Suprapubic skin (tissue), 4 donors: ENCODE data around the gene LGALS1. TPM values are rescaled to one million over a fixed set of nuclear protein-coding genes. Genes with fewer than 3 reads are reported as not detected.

Experiments used
- DNase-seq, 2 donors: peaks; one replicate each; pipeline ENCODE4 v3.0.0-alpha.2; 2019; ENCODE audit warnings: low spot score in 2 of 2
- H3K27ac ChIP-seq: fragments of 200-600 bp; sonication (generic); one replicate; pipeline ENCODE4 v1.5.1; 2019
- H3K27me3 ChIP-seq: fragments of 200-600 bp; sonication (generic); one replicate; pipeline ENCODE4 v1.5.1; 2019
- H3K36me3 ChIP-seq: fragments of 200-600 bp; sonication (generic); one replicate; pipeline ENCODE4 v1.5.1; 2019
- H3K4me1 ChIP-seq: fragments of 200-600 bp; sonication (generic); one replicate; pipeline ENCODE4 v1.5.1; 2019
- H3K4me3 ChIP-seq: fragments of 200-600 bp; sonication (generic); one replicate; pipeline ENCODE4 v1.5.1; 2019; ENCODE audit warnings: mild to moderate bottlenecking
- H3K9me3 ChIP-seq: fragments of 200-600 bp; sonication (generic); one replicate; pipeline ENCODE4 v1.5.1; 2019
- EP300 ChIP-seq: sonication (generic); formaldehyde crosslinking; IDR thresholded peaks from one replicate; pipeline ENCODE4 v1.6.1; 2017; ENCODE audit warnings: antibody characterized with exemption
- POLR2A ChIP-seq, 2 donors: fragments of 450-650 bp; IDR thresholded peaks; one replicate each; pipeline ENCODE4 v1.6.1; 2017; ENCODE audit warnings: antibody characterized with exemption in 2 of 2, mild to moderate bottlenecking in 2 of 2, moderate library complexity in 2 of 2
- POLR2AphosphoS5 ChIP-seq, 3 donors: sonication (generic); formaldehyde crosslinking; IDR thresholded peaks; one replicate each; pipeline ENCODE4 v1.6.1; 2017; ENCODE audit warnings: antibody characterized with exemption in 3 of 3
- WGBS: methylation state at CpG from one replicate; pipeline ENCODE4 v1.1.5; 2018; 5-methylcytosine and 5-hydroxymethylcytosine counted together
- total RNA-seq, 4 donors: library from RNA; depleted of rRNA; stranded (reverse); fragments of >200 nt; gene quantifications; one replicate each; pipeline ENCODE4 v1.1.0, GENCODE V29; 2016
- TF ChIP-seq, protein P1 (sequence below), 2 donors: fragments of 200-600 bp in 1 of 2; fragments of 450-650 bp in 1 of 2; sonication (generic) in 1 of 2; IDR thresholded peaks; one replicate each; pipeline ENCODE4 v1.5.1; 2016 to 2019; ENCODE audit warnings: antibody characterized with exemption in 2 of 2, mild to moderate bottlenecking in 1 of 2, moderate library complexity in 1 of 2

Gene LGALS1
- total RNA-seq, 4 donors from 2014 or later: 138 to 277 (median 207) TPM

DNA sequence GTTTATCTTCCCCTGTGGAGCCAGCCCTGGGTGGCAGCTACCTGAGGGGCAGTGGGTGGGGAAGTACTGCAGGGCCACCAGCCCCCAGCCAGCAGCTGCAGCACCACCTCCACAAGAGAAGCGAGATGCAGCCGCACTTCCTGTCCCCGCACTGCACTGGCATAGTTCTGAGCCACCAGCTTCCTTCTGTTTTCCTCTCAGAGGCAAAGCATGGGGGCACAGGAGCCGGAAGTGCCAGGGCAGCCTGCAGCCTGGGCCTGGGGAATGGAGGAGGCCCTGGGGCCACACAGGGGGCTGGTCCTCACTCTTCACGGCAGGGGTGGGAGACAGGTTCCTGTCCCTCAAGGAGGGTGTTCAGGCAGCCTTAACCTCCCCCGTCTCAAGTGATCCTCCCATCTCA, 47.9 kb upstream of the LGALS1 start:
- WGBS: 71% methylated on average over 1 of the region's 6 CpGs

GRCh38 chr22:37628830-37629229, 46.6 kb upstream of the LGALS1 start:
- H3K27ac ChIP-seq: no peak overlapping the region
- peaks cover 35% of the 10 kb centered on the region for H3K36me3 ChIP-seq
- TF ChIP-seq, protein P1, sequence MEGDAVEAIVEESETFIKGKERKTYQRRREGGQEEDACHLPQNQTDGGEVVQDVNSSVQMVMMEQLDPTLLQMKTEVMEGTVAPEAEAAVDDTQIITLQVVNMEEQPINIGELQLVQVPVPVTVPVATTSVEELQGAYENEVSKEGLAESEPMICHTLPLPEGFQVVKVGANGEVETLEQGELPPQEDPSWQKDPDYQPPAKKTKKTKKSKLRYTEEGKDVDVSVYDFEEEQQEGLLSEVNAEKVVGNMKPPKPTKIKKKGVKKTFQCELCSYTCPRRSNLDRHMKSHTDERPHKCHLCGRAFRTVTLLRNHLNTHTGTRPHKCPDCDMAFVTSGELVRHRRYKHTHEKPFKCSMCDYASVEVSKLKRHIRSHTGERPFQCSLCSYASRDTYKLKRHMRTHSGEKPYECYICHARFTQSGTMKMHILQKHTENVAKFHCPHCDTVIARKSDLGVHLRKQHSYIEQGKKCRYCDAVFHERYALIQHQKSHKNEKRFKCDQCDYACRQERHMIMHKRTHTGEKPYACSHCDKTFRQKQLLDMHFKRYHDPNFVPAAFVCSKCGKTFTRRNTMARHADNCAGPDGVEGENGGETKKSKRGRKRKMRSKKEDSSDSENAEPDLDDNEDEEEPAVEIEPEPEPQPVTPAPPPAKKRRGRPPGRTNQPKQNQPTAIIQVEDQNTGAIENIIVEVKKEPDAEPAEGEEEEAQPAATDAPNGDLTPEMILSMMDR (IDR thresholded peaks at IDR 0.05): no peak
- no peak for TF ChIP-seq EP300
- TF ChIP-seq POLR2AphosphoS5 (IDR thresholded peaks at IDR 0.05): no peak
- TF ChIP-seq POLR2A (IDR thresholded peaks at IDR 0.05): no peak
- no peak overlapping the region for H3K4me3 ChIP-seq
- H3K27me3 ChIP-seq: no peaks in the 10 kb centered on the region
- H3K9me3 ChIP-seq: no peaks in the 10 kb centered on the region
- H3K4me1 ChIP-seq: peaks cover 50% of the 10 kb centered on the region
- WGBS: 90% methylated on average over 4 of the region's 8 CpGs
- no peak for DNase-seq

More for the DNA sequence above, 47.9 kb upstream of the LGALS1 start:
- no peak for TF ChIP-seq POLR2A (IDR thresholded peaks at IDR 0.05)
- TF ChIP-seq EP300: no peak
- TF ChIP-seq, protein P1 (IDR thresholded peaks at IDR 0.05): no peak
- TF ChIP-seq POLR2AphosphoS5 (IDR thresholded peaks at IDR 0.05): no peak
- H3K9me3 ChIP-seq: no peaks in the 10 kb centered on the region
- H3K27ac ChIP-seq: peak overlapping the region; percentile 1
- H3K4me1 ChIP-seq: peaks cover 48% of the 10 kb centered on the region
- H3K27me3 ChIP-seq: no peaks in the 10 kb centered on the region
- H3K36me3 ChIP-seq: peaks cover 39% of the 10 kb centered on the region
- no peak overlapping the region for H3K4me3 ChIP-seq
- no peak for DNase-seq

DNA sequence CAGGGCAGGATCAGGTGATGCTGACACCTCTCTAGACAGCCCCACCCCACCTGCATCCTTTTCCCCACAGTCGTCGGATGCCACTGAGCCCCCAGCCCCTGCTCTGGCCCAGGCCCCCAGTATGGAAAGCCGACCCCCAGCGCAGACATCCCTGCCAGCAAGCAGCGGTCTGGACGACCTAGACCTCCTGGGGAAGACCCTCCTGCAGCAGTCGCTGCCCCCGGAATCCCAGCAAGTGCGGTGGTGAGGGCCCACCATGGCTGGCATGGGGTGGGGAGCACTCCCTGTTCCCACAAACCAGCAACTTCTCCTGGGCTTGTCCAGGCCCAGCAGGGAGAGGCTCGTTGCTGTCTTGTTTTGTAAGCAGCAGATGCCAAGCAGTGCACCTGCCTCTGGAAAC, 45.5 kb upstream of the LGALS1 start:
- H3K4me1 ChIP-seq: peaks cover 58% of the 10 kb centered on the region
- no peaks in the 10 kb centered on the region for H3K9me3 ChIP-seq
- WGBS: no CpG with 5 or more reads among the region's 10 CpGs
- no peak overlapping the region for H3K27ac ChIP-seq
- H3K27me3 ChIP-seq: no peaks in the 10 kb centered on the region
- peaks cover 35% of the 10 kb centered on the region for H3K36me3 ChIP-seq
- no peak for TF ChIP-seq POLR2AphosphoS5 (IDR thresholded peaks at IDR 0.05)
- no peak for TF ChIP-seq POLR2A (IDR thresholded peaks at IDR 0.05)
- DNase-seq: peak in 1 of 2 donors; percentile 62
- H3K4me3 ChIP-seq: no peak overlapping the region

GRCh38 chr22:37630839-37631435, 44.5 kb upstream of the LGALS1 start:
- DNase-seq: peak in 1 of 2 donors; percentile 61
- no peak overlapping the region for H3K4me3 ChIP-seq
- peaks cover 51% of the 10 kb centered on the region for H3K4me1 ChIP-seq
- H3K36me3 ChIP-seq: peaks cover 35% of the 10 kb centered on the region
- no peaks in the 10 kb centered on the region for H3K9me3 ChIP-seq
- TF ChIP-seq POLR2A (IDR thresholded peaks at IDR 0.05) (no peak), POLR2AphosphoS5 (IDR thresholded peaks at IDR 0.05) (no peak), EP300 (no peak)
- TF ChIP-seq, protein P1 (IDR thresholded peaks at IDR 0.05): no peak
- no peak overlapping the region for H3K27ac ChIP-seq
- 88% methylated on average over 9 of the region's 9 CpGs for WGBS
- H3K27me3 ChIP-seq: no peaks in the 10 kb centered on the region

- TF ChIP-seq POLR2AphosphoS5 (IDR thresholded peaks at IDR 0.05) (no peak), POLR2A (IDR thresholded peaks at IDR 0.05) (no peak)
- TF ChIP-seq, protein P1 (IDR thresholded peaks at IDR 0.05): no peak
- no peaks in the 10 kb centered on the region for H3K9me3 ChIP-seq
- H3K4me3 ChIP-seq: no peak overlapping the region
- 90% methylated on average over 18 of the region's 19 CpGs for whole genome bisulfite sequencing
- H3K27me3 ChIP-seq: no peaks in the 10 kb centered on the region
- peaks cover 35% of the 10 kb centered on the region for H3K36me3 ChIP-seq
- DNase-seq: peak in 1 of 2 donors; percentile 75
- no peak overlapping the region for H3K27ac ChIP-seq
- H3K4me1 ChIP-seq: peaks cover 47% of the 10 kb centered on the region
These were observed 43.8 kb upstream of the LGALS1 start for GRCh38 chr22:37631448-37632173.
